MM.1S (cell line): ENCODE results near the gene SAXO1.

Source experiments
- DNase-seq: peaks from one replicate; pipeline ENCODE4 v3.0.0-alpha.2; 2015
- H2AFZ ChIP-seq: fragments of 300-600 bp; sonication (generic); 2 replicates; pipeline ENCODE4 v1.6.0; 2016; ENCODE audit warnings: antibody characterized with exemption, low read length
- H3F3A ChIP-seq: fragments of 300-600 bp; sonication (generic); 2 replicates; pipeline ENCODE4 v1.6.1; 2016; ENCODE audit warnings: mild to moderate bottlenecking, antibody characterized with exemption, low read length, moderate library complexity, mixed read lengths; ENCODE audit not compliant: insufficient read depth
- H3K27ac ChIP-seq: fragments of 300-600 bp; sonication (generic); 2 replicates; pipeline ENCODE4 v1.5.1; 2016; ENCODE audit warnings: mild to moderate bottlenecking, low read length
- H3K27me3 ChIP-seq: fragments of 300-600 bp; sonication (generic); replicated peaks from 2 replicates; pipeline ENCODE4 v1.6.0; 2016; ENCODE audit warnings: low read length; ENCODE audit not compliant: insufficient read depth
- H3K36me3 ChIP-seq: fragments of 300-600 bp; sonication (generic); replicated peaks from 2 replicates; pipeline ENCODE4 v1.6.1; 2016; ENCODE audit warnings: mild to moderate bottlenecking, low read length, mixed read lengths; ENCODE audit not compliant: insufficient read depth
- H3K4me1 ChIP-seq: fragments of 300-600 bp; sonication (generic); 2 replicates; pipeline ENCODE4 v1.6.1; 2016; ENCODE audit warnings: low read length, mixed read lengths
- H3K4me2 ChIP-seq: fragments of 300-600 bp; sonication (generic); 2 replicates; pipeline ENCODE4 v1.6.0; 2016; ENCODE audit warnings: low read depth, low read length
- H3K4me3 ChIP-seq: fragments of 300-600 bp; sonication (generic); 2 replicates; pipeline ENCODE4 v1.5.1; 2016; ENCODE audit warnings: low read length, mixed read lengths
- H3K79me2 ChIP-seq: fragments of 300-600 bp; sonication (generic); 2 replicates; pipeline ENCODE4 v1.6.1; 2016; ENCODE audit warnings: mixed run types, low read length, mixed read lengths
- H3K9ac ChIP-seq: fragments of 300-600 bp; sonication (generic); 2 replicates; pipeline ENCODE4 v1.6.1; 2016; ENCODE audit warnings: low read length, mixed read lengths
- H3K9me2 ChIP-seq: fragments of 300-600 bp; sonication (generic); replicated peaks from 2 replicates; pipeline ENCODE4 v1.6.1; 2016; ENCODE audit warnings: mild to moderate bottlenecking, low read length, mixed read lengths; ENCODE audit not compliant: insufficient read depth
- H3K9me3 ChIP-seq: fragments of 300-600 bp; sonication (generic); replicated peaks from 2 replicates; pipeline ENCODE4 v1.6.1; 2016; ENCODE audit warnings: mild to moderate bottlenecking, low read length, mixed read lengths; ENCODE audit not compliant: insufficient read depth
- H4K20me1 ChIP-seq: fragments of 300-600 bp; sonication (generic); 2 replicates; pipeline ENCODE4 v1.6.1; 2016; ENCODE audit warnings: mild to moderate bottlenecking, low read length, moderate library complexity, mixed read lengths; ENCODE audit not compliant: insufficient read depth
- CTCF ChIP-seq: fragments of 300-600 bp; sonication (generic); IDR thresholded peaks from 2 replicates; pipeline ENCODE4 v1.5.1; 2016; ENCODE audit warnings: antibody characterized with exemption, low read length, mixed read lengths
- EZH2 ChIP-seq: fragments of 300-600 bp; sonication (generic); optimal IDR thresholded peaks from 2 replicates; pipeline ENCODE3; 2017; ENCODE audit warnings: low read depth, mild to moderate bottlenecking, antibody characterized with exemption, low read length, mixed read lengths
- EZH2phosphoT487 ChIP-seq: fragments of 300-600 bp; sonication (generic); IDR thresholded peaks from 2 replicates; pipeline ENCODE4 v1.6.1; 2018; ENCODE audit warnings: antibody characterized with exemption, low read length

The SAXO1 gene

GRCh38 chr9:19033015-19033414, at the start of gene SAXO1:
TSS of gene SAXO1 (minus strand) at chr9:19033209. CDS start at chr9:19032908, 301 bp downstream.
- H4K20me1 ChIP-seq, result no peaks in the 10 kb centered on the region
- H3K27me3 ChIP-seq, result no peaks in the 10 kb centered on the region
- no peaks in the 10 kb centered on the region for H3K9me2 ChIP-seq
- H3K36me3 ChIP-seq, result no peaks in the 10 kb centered on the region
- H3K9ac ChIP-seq, result no peak within 1 kb of the TSS
- DNase-seq, result no peak
- no peak within 1 kb of the TSS for H3K4me3 ChIP-seq
- no peak within 1 kb of the TSS for H2AFZ ChIP-seq
- H3K4me2 ChIP-seq, result no peak within 1 kb of the TSS
- no peaks in the 10 kb centered on the region for H3K4me1 ChIP-seq
- TF ChIP-seq CTCF (no peak), EZH2phosphoT487 (no peak), EZH2 (no peak)
- no peak within 1 kb of the TSS for H3K27ac ChIP-seq
- no peaks in the 10 kb centered on the region for H3F3A ChIP-seq
- H3K79me2 ChIP-seq, result no peaks in the 10 kb centered on the region
- H3K9me3 ChIP-seq, result no peaks in the 10 kb centered on the region

GRCh38 chr9:19074836-19075235, 41.8 kb upstream of the SAXO1 start:
- Histone ChIP-seq H3K4me3 (no peak overlapping the region), H3K36me3 (no peaks in the 10 kb centered on the region), H4K20me1 (no peaks in the 10 kb centered on the region), H2AFZ (no peak overlapping the region), H3K9me2 (no peaks in the 10 kb centered on the region), H3K9ac (no peak overlapping the region), H3K27me3 (no peaks in the 10 kb centered on the region), H3K9me3 (no peaks in the 10 kb centered on the region), H3K27ac (no peak overlapping the region), H3F3A (no peaks in the 10 kb centered on the region), H3K4me2 (no peak overlapping the region), H3K4me1 (no peaks in the 10 kb centered on the region), H3K79me2 (no peaks in the 10 kb centered on the region)
- no peak for DNase-seq
- no peak for TF ChIP-seq CTCF
- no peak for TF ChIP-seq EZH2phosphoT487
- TF ChIP-seq EZH2, result no peak

- Histone ChIP-seq H3K4me3 (no peak overlapping the region), H3K4me2 (no peak overlapping the region), H3K9me2 (no peaks in the 10 kb centered on the region), H3K36me3 (no peaks in the 10 kb centered on the region), H3K9ac (no peak overlapping the region), H3F3A (no peaks in the 10 kb centered on the region), H2AFZ (no peak overlapping the region), H3K27ac (no peak overlapping the region), H3K9me3 (no peaks in the 10 kb centered on the region), H3K79me2 (no peaks in the 10 kb centered on the region), H3K4me1 (no peaks in the 10 kb centered on the region), H3K27me3 (no peaks in the 10 kb centered on the region), H4K20me1 (no peaks in the 10 kb centered on the region)
- no peak for TF ChIP-seq EZH2
- no peak for TF ChIP-seq CTCF
- no peak for TF ChIP-seq EZH2phosphoT487
- DNase-seq, result no peak
Observed at GRCh38 chr9:19074229-19074628, 41.2 kb upstream of the SAXO1 start.
